GM18505 (cell line): Measurements from ENCODE around the gene FLCN.
"Not testable (repeated sequence)": the region's sequence is repeated elsewhere in the genome, so short reads cannot be mapped to it uniquely, and the experiment has no call there.

Experiments used
- ATAC-seq: cut with Tn5 transposase; IDR thresholded peaks from one replicate; pipeline ENCODE4 v1.9.1; 2021; ENCODE audit not compliant: unreplicated experiment
- POLR2A ChIP-seq: IDR thresholded peaks from 4 replicates; pipeline ENCODE4 v1.6.1; 2011; ENCODE audit warnings: borderline replicate concordance; ENCODE audit not compliant: insufficient read depth, insufficient read length; ENCODE audit errors: extremely low read depth

Gene FLCN

GRCh38 chr17:17200311-17200710 lies 36.7 kb downstream of the FLCN start:
- TF ChIP-seq POLR2A = no peak
- no peak for ATAC-seq

DNA sequence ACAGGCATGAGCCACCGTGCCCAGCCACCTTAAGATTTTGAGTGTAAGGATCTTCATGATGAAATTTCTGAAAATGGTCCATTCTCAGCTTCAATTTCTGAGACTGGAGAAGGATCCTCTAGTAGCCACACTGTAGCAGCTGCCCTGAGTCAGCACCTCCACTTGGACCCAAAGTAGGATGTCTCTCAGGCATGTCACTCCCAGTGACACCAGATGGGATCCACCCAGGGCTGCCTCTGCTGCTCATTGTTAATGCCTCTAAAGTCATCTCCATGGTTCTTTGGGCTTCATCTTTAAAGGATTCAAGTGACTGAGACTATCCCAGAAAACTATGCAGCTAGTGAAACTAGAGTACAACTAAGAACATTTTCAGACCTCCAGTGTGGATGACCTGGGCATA lies 38.7 kb downstream of the FLCN start:
- TF ChIP-seq POLR2A = no peak
- no peak for ATAC-seq

- no peak for TF ChIP-seq POLR2A
- ATAC-seq = no peak
Measured at GRCh38 chr17:17196776-17197175, 40.2 kb downstream of the FLCN start.

DNA sequence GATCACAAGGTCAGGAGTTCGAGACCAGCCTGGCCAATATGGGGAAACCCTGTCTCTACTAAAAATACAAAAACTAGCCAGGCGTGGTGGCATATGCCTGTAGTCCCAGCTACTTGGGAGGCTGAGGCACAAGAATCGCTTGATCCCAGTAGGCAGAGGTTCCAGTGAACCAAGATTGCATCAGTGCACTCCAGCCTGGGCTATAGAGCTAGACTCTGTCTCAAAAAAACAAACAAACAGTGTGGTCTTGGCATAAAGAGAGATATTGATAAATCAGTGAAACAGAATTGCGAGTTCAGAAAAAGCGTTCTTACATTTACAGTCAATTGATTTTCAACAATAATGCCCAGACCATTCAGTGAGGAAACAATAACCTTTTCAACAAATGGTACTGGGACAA lies 41.5 kb downstream of the FLCN start:
- not testable (repeated sequence) for ATAC-seq

- no peak for TF ChIP-seq POLR2A
- ATAC-seq = no peak
Measured at GRCh38 chr17:17191961-17192381, 45.0 kb downstream of the FLCN start.

- no peak for TF ChIP-seq POLR2A
- no peak for ATAC-seq
Measured at GRCh38 chr17:17191346-17191792, 45.6 kb downstream of the FLCN start.

DNA sequence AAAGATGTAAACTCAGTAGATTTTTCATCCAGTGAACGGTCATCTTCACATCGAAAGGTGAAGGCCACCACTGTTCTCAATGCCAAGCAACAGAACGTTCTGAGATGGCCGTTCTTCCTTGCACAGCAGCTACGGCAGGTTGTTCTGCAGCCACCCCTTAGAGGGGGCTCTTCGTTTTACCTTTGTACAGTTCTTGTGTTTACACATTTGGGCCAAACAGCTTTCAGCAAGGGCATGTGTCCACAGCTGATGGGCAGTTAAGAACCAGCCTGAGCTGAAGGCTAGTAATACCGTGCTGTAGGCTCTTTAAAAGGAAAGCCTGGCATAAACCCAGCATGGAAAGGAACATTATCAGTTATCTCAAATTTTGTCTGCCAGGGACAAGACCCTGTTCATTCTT lies 46.8 kb downstream of the FLCN start:
- no peak for ATAC-seq
- TF ChIP-seq POLR2A = no peak

DNA sequence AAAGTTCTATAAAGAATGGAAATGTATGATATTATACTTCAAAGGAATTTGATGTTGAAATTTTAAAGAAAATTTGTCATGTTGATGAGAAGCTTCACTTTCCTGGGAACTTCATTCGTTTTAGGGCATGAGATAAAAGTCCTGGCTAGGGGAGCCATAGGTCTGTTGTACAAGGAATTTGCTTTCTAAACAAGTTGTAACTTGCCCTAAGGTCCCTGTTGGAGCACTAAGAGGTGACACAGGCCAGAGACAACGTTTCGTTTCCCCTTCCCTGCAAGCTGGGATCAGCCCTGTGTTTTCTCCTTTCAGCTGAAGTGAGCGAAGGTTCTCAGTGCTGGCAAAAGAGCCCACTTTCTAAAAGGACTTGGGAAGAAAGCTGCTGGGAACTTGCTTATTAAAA lies 47.4 kb downstream of the FLCN start:
- no peak for TF ChIP-seq POLR2A
- ATAC-seq = no peak

- ATAC-seq = no peak
- no peak for TF ChIP-seq POLR2A
Measured at GRCh38 chr17:17188586-17188985, 48.4 kb downstream of the FLCN start.

- no peak for ATAC-seq
- TF ChIP-seq POLR2A = no peak
Measured at GRCh38 chr17:17186551-17187505, 50.1 kb downstream of the FLCN start.

GRCh38 chr17:17186051-17186450 lies 50.9 kb downstream of the FLCN start:
- TF ChIP-seq POLR2A = no peak
- ATAC-seq = no peak

- not testable (repeated sequence) for ATAC-seq
Measured at GRCh38 chr17:17184985-17185757, 51.8 kb downstream of the FLCN start.

- TF ChIP-seq POLR2A = no peak
- no peak for ATAC-seq
Measured at GRCh38 chr17:17183744-17184143, 53.2 kb downstream of the FLCN start.

GRCh38 chr17:17182598-17183136 lies 54.3 kb downstream of the FLCN start:
- ATAC-seq = no peak
- TF ChIP-seq POLR2A = no peak
